GM19463 (cell line): Measurements from ENCODE around the gene GPR143.
A peak's percentile ranks its signal among the peaks of the same experiment; 100 is the strongest.

Experiments used
- ATAC-seq: cut with Tn5 transposase; IDR thresholded peaks from one replicate; pipeline ENCODE4 v1.9.1; 2021; ENCODE audit warnings: mild to moderate bottlenecking, moderate library complexity; ENCODE audit not compliant: unreplicated experiment

GPR143 gene

DNA sequence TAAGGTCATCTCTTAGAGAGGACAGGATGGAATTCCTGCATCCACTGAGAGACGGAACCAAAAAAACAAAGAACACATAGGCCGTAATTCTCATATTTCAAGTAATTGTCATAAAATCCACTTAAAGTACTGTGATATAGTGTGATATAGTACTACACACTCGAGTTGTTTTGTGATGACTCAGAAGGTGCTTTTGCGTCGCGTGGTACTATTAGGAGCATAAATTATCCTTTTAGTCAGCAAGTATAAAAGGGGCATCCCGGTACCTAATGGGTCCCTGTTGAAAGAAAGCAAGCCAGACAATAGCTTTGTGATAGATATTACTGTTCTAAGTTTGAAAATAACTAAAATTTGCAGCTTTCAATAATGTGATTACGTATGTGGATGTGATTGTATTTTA is 55.3 kb downstream of the GPR143 start:
- ATAC-seq = no peak

DNA sequence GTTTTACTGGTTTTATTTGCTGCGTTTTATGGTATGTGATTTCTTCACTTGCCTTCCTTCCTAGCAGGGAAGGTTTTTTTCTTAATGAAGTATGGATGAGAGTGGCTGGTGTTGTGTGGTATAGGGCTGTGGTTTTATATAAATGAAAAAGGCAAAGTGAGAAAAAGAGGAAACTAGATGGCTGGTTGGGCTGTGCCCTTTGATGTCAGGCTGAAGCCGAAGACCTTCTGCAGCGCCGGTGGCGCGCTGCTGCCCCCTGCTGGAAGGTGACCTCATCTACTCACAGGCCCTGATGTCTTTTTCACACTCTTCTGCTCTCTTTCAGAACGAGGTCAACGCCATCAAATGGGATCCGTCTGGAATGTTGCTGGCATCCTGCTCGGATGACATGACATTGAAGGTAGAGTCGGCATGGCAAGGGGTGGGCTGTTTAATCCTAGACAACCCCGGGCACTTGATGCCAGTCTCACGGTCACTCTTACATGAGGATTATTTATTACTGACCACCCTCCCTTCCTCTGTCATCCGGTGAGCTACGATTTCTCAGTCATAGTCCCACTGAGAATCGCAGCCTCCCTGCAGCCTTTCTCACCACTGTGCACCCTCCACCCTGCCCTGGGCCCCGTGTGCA is 56.6 kb downstream of the GPR143 start:
- peak; percentile 96 for ATAC-seq

GRCh38 chrX:9708086-9708485 is 57.6 kb downstream of the GPR143 start:
- ATAC-seq = no peak

GRCh38 chrX:9707306-9708033 is 58.2 kb downstream of the GPR143 start:
- no peak for ATAC-seq

DNA sequence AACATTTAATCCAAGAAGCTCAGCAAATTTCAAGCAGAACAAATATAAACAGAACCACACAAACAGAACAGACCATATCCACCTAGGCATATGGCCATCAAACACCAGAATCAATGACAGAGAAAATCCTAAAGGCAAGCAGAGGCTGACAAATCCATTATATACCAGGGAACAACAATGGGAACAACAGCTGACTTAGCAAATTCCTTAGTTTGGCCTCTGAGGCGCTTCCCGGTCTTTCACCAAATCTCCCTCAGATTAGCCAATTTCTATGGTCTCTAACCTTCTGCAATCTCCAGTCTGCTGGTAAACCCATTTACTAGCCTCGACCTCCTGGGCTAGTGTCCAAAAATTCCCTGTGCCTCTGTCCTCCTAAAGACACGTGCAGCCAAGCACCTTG is 59.2 kb downstream of the GPR143 start:
- no peak for ATAC-seq

DNA sequence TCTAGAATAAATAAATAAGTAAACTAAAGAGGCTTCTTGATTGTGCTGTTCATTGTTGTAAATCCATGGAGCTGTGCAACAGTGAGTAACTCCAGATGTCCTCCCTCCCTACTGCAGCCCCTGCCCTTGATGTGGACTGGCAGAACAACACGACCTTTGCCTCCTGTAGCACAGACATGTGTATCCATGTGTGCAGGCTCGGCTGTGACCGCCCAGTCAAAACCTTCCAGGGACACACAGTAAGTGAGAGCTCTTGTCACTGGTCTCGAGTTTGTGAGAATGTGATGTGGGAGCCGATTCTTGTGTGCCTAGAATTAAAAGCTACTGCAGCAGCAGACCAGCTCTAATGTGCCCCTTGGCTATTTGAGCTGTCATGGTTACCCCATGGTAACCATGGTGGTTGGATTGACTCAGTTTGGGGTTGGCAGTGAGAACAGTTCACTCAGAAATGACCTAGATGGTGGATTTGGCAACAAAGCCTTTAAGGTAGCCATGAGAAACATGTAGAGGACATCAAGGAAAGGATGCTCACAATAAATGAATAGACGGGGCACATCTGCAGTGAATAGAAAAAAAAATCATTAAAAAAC is 60.7 kb downstream of the GPR143 start:
- no peak for ATAC-seq

- no peak for ATAC-seq
Observed at GRCh38 chrX:9703406-9703805, 62.2 kb downstream of the GPR143 start.

DNA sequence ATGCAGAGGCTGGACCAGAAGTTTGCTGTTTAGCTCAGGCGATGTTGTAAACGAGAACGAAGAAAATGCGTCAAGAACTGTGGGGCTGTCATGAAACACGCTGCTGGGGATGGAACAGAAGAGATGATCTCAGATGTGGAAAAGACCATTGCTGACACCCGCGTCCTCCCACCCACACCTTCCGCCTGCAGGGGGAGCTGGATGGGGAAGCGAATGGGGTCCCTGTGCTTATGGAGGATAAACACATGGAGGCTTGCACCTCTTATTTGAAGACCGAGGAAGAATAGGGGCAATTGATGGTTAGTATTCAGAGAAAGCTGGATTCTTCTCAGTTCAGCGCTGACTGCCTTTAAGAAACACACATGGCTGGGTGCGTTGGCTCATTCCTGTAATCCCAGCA is 63.9 kb downstream of the GPR143 start:
- ATAC-seq = no peak

- ATAC-seq = no peak
Observed at GRCh38 chrX:9700555-9700954, 65.1 kb downstream of the GPR143 start.

DNA sequence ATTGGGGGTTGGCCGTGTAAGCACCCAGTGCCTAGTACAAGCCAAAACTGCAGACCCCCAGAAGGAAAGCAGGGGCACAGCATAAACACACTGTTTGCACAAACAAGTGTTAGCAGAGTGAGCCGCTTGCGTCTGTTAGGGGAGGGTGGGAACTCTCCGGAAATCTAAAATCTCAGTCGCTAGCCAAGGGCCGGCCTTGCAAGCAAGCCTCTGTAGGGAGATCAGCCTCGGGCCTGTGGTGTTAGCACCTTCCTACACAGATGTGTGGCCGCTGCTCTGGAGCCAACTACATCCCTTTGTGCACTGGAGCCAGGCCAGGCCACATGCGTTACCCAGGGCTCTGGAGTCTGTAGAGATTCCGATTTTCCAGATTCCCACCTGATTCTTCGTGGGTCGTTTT is 67.1 kb downstream of the GPR143 start:
- no peak for ATAC-seq

DNA sequence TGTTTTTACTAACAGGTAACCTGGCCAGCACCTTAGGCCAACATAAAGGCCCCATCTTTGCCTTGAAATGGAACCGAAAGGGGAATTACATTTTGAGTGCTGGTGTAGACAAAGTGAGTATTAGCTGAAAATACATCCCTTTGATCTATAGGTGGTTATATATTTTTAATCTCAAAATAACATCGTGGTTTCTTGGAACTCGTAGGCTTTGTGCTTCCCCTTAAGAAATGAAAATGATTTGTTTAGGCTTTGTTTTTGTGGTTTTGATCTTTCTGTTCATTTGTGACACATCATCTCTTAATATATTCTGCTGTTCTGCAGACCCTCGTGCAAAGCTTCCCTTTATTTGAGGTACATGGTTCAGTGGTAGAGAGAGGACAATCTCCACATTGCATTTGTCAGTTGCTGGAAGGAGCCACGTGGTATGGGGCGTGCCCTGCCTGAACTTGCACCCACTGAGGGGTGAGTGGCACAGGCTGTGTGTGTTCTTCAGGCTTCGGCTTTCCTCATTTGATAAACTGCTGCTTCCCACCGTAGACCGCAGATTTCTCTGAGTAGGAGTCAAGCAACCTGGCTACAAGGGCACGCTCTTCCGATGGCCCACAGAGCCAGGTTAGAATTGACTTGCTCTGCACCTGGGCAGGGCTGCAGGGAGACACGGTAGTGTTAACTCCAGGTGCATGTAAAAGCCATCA is 72.2 kb downstream of the GPR143 start:
- ATAC-seq = no peak

DNA sequence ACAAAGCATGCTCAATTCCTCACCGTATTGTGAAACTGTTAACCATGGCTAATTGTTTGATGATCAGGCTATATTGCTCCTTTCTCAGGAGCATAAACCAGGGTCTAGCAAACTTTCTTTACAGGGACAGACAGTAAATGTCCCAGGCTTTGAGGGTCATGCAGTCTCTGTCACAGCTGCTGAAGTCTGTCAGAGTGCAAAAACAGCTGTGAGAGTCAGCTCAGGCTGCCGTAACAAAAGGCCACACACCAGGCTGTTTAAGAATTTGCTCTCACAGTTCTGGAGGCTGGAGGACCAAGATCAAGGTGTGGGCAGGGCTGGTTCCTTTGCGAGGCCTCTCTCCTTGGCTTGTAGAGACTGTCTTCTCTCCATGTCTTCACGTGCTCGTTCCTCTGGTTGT is 75.6 kb downstream of the GPR143 start:
- no peak for ATAC-seq

DNA sequence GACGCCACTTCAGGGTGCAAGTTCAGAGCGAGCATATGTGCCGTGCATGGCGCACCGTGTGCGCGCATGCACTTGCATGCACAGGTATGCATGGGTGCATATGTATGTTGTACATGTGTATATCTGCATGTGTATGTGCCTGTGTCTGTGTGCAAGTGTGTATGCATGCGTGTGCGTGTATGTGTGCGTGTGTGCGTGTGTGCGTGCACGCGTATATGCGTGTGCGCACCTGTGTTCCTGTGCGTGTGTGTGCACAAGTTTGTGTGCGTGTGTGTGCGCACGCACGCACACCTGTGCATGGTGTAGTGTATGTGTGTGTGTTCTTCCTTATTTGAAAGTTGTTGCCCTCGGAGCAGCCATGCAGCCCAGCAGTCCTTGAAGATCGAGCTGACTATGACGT is 76.8 kb downstream of the GPR143 start:
- ATAC-seq = no peak

DNA sequence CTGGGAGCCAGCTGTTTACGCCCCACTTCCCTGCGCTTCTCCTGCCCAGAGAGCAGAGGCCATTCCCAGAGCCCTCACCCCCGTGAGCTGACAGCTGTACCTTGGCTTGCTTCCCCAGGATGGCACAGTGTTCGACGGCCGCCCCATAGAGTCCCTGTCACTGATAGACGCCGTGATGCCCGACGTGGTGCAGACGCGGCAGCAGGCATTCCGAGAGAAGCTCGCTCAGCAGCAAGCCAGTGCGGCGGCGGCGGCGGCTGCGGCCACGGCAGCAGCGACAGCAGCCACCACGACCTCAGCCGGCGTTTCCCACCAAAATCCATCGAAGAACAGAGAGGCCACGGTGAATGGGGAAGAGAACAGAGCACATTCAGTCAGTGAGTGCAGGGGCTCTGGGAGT is 77.7 kb downstream of the GPR143 start:
- no peak for ATAC-seq

- no peak for ATAC-seq
Observed at GRCh38 chrX:9683350-9683749, 82.3 kb downstream of the GPR143 start.

- no peak for ATAC-seq
Observed at GRCh38 chrX:9682861-9683260, 82.8 kb downstream of the GPR143 start.

- no peak for ATAC-seq
Observed at GRCh38 chrX:9682456-9682855, 83.2 kb downstream of the GPR143 start.

DNA sequence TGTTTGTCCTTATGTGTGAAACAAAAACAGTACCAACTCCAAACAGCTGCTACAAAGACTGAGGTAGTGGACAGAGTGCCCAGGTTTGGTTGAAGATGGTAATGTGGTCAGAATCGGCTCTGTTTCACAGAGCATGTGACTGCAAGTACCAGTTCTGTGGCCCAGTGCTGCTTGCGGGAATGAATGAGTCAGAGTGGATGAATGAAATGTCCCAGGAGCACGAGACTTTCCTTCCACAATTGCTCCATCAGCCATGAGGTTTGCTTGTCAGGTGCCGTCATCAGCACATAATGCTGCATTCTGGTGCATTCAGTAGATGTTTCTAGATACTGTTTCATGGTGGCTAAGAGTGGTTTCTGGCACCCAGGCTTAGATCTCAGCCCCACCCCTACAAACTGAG is 84.2 kb downstream of the GPR143 start:
- no peak for ATAC-seq

GRCh38 chrX:9681011-9681410 is 84.6 kb downstream of the GPR143 start:
- ATAC-seq = no peak

- no peak for ATAC-seq
Observed at GRCh38 chrX:9678215-9678965, 87.3 kb downstream of the GPR143 start.

DNA sequence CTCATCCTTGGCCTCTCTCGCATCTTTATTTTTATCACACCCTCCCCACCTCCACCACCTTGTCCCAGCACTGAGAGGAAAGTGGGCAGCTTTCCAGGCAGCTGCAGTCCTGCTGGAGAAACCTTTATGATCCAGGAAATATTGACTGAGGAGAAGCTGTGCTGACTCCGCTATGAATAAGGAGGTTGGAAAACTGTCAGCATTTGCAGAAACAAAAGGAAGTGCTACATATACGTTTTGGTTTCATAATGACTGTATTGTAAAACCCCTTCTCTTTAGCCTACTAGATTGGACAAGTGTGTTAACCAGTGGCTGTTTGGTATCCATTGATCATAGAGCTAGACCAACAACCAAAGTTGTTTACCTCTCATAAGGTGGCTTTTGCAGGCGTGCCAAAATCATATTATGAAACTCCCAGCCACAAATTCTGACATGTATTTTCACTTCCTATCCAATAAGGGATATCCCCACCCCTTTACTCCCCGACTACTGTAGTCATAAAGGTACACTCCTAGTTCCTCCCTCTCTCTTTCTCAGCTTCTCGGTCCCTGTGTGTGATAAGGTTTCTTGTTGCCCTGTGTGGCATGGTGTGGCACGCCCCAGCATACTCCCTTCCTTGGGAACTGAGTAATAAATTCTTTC is 88.4 kb downstream of the GPR143 start:
- ATAC-seq = peak; percentile 96
